SK-N-SH treated with all-trans-retinoic acid at 6 μM for 48 hours (cell line): Measurements from ENCODE around the gene PHYH.

Source experiments
- ARNTL ChIP-seq: fragments of 450-650 bp; formaldehyde crosslinking; IDR thresholded peaks from 2 replicates; pipeline ENCODE4 v1.5.0; 2020; ENCODE audit warnings: low read depth, mild to moderate bottlenecking, moderate library complexity, borderline replicate concordance
- ESRRG ChIP-seq: fragments of 250-450 bp; sonication (Bioruptor Pico); IDR thresholded peaks from 2 replicates; pipeline ENCODE4 v1.6.1; 2021; ENCODE audit warnings: mild to moderate bottlenecking
- GLIS3 ChIP-seq: fragments of 250-450 bp; sonication (Bioruptor Pico); IDR thresholded peaks from 2 replicates; pipeline ENCODE4 v1.5.0; 2020; ENCODE audit warnings: mild to moderate bottlenecking, moderate library complexity
- PPARA ChIP-seq: fragments of 250-450 bp; sonication (Bioruptor Pico); IDR thresholded peaks from 2 replicates; pipeline ENCODE4 v1.5.0; 2020; ENCODE audit warnings: mild to moderate bottlenecking, borderline replicate concordance
- RARB ChIP-seq: fragments of 250-450 bp; sonication (Bioruptor Pico); IDR thresholded peaks from 2 replicates; pipeline ENCODE4 v1.8.0; 2021; ENCODE audit warnings: mild to moderate bottlenecking, moderate library complexity
- TOX ChIP-seq: fragments of 250-450 bp; sonication (Bioruptor Pico); IDR thresholded peaks from 2 replicates; pipeline ENCODE4 v1.8.0; 2021; ENCODE audit warnings: mild to moderate bottlenecking, moderate library complexity, borderline replicate concordance
- TF ChIP-seq, protein P1 (sequence below): fragments of 250-450 bp; sonication (Bioruptor Pico); IDR thresholded peaks from 2 replicates; pipeline ENCODE4 v1.5.1; 2020; ENCODE audit warnings: low read depth, mild to moderate bottlenecking, moderate library complexity

DNA sequence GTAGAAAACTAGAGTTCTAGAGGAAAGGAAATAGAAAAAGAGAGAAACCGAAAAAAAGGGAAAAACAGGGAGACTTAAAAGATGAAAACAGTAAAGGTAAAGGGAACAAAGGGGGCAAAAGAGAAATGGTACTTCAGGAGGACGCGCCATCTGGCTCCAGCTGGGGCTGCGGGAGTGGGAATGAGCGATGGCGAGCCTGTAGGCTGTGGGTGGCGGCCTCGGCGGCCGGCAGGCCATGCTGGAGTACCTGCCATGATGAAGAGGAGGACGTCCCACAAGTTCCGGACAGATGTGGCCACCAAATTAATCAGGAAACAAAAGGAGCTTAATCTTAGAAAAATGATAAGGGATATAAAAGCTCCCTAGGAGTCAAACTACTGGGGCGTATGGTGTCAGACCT, 21.7 kb upstream of the PHYH start:
- TF ChIP-seq GLIS3 (CRISPR knock-in tag), result no peak
- TF ChIP-seq PPARA (CRISPR knock-in tag), result no peak
- TF ChIP-seq, protein P1, sequence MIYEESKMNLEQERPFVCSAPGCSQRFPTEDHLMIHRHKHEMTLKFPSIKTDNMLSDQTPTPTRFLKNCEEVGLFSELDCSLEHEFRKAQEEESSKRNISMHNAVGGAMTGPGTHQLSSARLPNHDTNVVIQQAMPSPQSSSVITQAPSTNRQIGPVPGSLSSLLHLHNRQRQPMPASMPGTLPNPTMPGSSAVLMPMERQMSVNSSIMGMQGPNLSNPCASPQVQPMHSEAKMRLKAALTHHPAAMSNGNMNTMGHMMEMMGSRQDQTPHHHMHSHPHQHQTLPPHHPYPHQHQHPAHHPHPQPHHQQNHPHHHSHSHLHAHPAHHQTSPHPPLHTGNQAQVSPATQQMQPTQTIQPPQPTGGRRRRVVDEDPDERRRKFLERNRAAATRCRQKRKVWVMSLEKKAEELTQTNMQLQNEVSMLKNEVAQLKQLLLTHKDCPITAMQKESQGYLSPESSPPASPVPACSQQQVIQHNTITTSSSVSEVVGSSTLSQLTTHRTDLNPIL (CRISPR knock-in tag), result no peak
- no peak for TF ChIP-seq ESRRG (CRISPR knock-in tag)
- no peak for TF ChIP-seq TOX
- no peak for TF ChIP-seq RARB (CRISPR knock-in tag)
- TF ChIP-seq ARNTL (CRISPR knock-in tag), result no peak
